ENCODE results near the gene REG1A.

Gene REG1A

DNA sequence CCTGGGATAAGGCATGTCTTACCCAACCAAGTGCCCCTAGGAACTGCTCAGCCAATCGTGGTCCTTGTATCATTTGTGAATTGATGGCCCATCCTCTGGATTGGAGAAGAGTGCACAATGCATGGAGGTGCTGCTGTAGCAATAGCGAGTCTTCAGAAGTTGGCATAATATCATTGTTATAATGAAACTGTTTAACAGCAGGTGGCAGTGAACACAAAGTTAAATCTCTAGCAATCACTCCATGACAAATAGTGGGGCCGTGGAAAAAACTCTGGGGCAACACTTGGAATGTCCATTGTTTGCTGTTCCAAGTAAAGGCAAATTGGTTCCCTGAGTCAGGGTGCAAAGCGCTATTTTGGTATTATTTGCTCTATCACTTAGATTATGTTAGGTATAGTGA is 11.4 kb downstream of the REG1A start:
- no peak for DNase-seq (ENCODE audit: low spot score)
- TF ChIP-seq, protein P1, sequence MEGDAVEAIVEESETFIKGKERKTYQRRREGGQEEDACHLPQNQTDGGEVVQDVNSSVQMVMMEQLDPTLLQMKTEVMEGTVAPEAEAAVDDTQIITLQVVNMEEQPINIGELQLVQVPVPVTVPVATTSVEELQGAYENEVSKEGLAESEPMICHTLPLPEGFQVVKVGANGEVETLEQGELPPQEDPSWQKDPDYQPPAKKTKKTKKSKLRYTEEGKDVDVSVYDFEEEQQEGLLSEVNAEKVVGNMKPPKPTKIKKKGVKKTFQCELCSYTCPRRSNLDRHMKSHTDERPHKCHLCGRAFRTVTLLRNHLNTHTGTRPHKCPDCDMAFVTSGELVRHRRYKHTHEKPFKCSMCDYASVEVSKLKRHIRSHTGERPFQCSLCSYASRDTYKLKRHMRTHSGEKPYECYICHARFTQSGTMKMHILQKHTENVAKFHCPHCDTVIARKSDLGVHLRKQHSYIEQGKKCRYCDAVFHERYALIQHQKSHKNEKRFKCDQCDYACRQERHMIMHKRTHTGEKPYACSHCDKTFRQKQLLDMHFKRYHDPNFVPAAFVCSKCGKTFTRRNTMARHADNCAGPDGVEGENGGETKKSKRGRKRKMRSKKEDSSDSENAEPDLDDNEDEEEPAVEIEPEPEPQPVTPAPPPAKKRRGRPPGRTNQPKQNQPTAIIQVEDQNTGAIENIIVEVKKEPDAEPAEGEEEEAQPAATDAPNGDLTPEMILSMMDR (conservative IDR thresholded peaks at IDR 0.05; ENCODE audit: low read depth): no peak
- POLR2A ChIA-PET (ENCODE audit: low non-redundant PET): no interaction called here
- H3K27ac ChIP-seq: no peak overlapping the region
- CTCF ChIA-PET: no interaction called here

DNA sequence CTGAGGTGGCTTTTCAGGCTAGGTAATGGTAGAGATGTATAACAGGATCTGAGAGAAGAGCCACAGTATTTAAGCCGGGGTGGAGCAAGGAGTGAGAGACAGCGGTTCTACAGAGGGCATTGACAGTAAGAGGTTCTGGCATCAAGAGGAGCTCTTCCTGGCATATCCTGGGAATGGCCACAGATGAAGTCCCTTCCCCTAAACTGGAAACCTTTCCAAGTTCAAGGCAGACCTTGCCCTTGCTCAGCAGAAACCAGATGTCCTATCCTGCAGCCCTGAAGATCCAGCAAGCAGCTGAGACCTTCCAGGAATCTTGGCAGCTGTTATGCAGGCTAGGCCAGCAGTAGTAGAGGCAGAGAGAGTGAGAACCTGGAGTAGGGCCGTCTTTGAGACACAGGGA is 18.1 kb downstream of the REG1A start:
- DNase-seq (ENCODE audit: low spot score): no peak
- TF ChIP-seq, protein P1 (conservative IDR thresholded peaks at IDR 0.05; ENCODE audit: low read depth): no peak
- no peak overlapping the region for H3K27ac ChIP-seq
- POLR2A ChIA-PET (ENCODE audit: low non-redundant PET): no interaction called here
- CTCF ChIA-PET: interaction anchor here (0.5 kb wide), 1 partner anchor 844 kb away, joined by 3 read pairs; no protein-coding TSS in a partner anchor

DNA sequence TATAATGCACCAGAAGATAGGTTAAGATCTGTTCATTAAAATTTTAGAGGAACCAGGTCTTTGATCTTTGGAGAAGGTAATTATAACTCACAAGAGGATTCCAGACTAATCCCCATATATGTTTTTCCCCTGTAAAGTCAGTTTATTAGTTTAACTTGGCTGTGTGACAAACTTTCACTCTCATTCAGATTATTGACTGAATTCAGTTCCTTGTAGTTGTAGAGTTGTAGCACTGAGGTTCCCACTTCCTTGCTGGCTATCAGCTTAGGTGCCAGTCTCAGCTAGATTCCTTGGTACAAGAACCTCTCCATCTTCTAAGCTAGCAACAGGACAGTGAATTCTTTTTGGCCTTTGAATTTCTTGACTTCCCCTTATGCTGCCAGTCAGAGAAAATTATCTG is 19.1 kb downstream of the REG1A start:
- CTCF ChIA-PET: no interaction called here
- DNase-seq (ENCODE audit: low spot score): no peak
- POLR2A ChIA-PET (ENCODE audit: low non-redundant PET): no interaction called here
- H3K27ac ChIP-seq: no peak overlapping the region
- TF ChIP-seq, protein P1 (conservative IDR thresholded peaks at IDR 0.05; ENCODE audit: low read depth): no peak

DNA sequence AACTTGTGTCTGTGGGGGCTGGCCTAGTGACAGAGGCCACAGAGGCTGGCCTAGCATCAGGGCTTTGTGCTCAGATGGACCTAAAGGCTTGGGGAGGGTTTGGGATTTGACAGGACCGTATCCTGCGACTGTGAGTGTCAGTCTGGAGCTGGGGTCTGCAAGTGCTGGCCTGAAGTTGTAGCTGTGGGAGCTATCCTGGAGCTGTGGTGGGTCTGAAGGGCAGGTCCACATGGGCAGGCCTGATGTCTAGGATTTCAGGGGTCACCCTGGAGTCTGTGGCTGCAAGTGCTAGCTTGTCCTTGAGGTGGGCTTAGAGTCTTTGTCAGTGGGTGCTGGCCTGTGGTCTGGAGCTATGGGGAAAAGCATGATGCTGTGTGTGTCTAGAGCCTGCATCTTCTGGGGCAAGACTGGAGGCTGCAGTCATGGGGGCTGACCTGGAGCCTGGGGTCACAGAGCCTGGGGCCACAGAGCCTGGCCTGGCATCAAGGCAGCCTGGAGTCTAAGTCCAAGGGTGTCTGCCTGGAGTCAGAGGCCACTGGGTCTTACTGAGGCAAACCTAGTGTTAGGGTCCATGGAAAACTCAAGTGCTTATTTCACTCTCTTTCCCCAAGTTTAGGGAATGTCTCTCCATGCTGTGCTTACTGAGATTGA is 35.7 kb downstream of the REG1A start:
- POLR2A ChIA-PET (ENCODE audit: low non-redundant PET): no interaction called here
- TF ChIP-seq, protein P1 (conservative IDR thresholded peaks at IDR 0.05; ENCODE audit: low read depth): no peak
- H3K27ac ChIP-seq: no peak overlapping the region
- CTCF ChIA-PET: no interaction called here
- DNase-seq (ENCODE audit: low spot score): no peak

DNA sequence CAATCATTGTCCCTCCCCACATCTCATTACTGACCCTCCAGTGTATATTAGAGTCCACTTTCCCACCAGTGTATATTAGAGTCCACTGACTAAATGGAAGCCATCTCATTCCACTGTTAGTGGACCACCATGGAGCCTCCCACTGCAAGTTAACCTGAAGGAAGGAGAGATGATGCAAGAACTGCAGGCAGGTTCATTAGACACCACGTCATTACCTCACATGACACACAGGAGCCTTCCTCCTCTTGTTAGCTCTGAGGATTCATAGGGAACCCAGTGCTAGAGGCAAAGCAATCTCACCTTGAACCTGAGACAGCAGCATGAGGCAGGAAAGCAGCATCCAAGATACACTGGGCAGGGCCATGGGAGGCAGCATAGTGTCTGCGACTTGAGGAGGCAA is 38.7 kb downstream of the REG1A start:
- ChIA-PET CTCF (no interaction called here), POLR2A (ENCODE audit: low non-redundant PET) (no interaction called here)
- H3K27ac ChIP-seq: no peak overlapping the region
- DNase-seq (ENCODE audit: low spot score): no peak
- TF ChIP-seq, protein P1 (conservative IDR thresholded peaks at IDR 0.05; ENCODE audit: low read depth): no peak

DNA sequence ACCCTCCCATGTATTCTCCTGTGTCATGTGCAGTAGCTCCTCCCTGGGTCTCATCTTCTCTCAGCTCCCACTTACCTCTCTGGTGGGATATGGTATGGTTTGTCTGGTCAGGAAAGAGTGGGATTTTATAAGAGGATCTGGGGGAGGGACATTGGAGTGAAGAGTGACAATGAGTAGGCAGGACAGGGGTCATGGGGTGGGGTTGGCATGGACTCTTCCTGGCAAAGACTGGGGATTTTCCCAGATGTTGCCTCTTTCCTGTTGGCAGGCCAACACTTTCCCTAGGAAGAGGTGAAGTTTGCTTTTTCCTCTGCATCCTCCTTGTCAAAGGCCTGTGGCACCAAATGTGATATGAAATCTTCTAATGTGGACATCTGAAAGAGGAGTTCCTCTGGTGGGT is 39.4 kb downstream of the REG1A start, which contains the start of gene REG3A:
TSS of gene REG3A (minus strand) at position 101 of the 400 bp plus-strand sequence. CDS start 348 bp downstream, outside the sequence.
- ChIA-PET CTCF (no interaction called here), POLR2A (ENCODE audit: low non-redundant PET) (no interaction called here)
- DNase-seq (ENCODE audit: low spot score): no peak
- TF ChIP-seq, protein P1 (conservative IDR thresholded peaks at IDR 0.05; ENCODE audit: low read depth): no peak
- no peak within 1 kb of the TSS for H3K27ac ChIP-seq
